ENCODE results near the gene SCARF2.

Gene SCARF2

GRCh38 chr22:20405291-20405930 lies 32.2 kb downstream of the SCARF2 start:
- H3K27me3 ChIP-seq (ENCODE audit: low read depth, low read length) = no peaks in the 10 kb centered on the region
- no peak overlapping the region for H3K4me3 ChIP-seq (ENCODE audit: low read length)
- H3K4me1 ChIP-seq (ENCODE audit: low read length) = no peaks in the 10 kb centered on the region
- peaks cover 3% of the 10 kb centered on the region for H3K36me3 ChIP-seq (replicated peaks; ENCODE audit: low read depth, low read length)
- no peak overlapping the region for H3K4me2 ChIP-seq (ENCODE audit: low read length)
- H3K27ac ChIP-seq (ENCODE audit: low read length) = no peak overlapping the region
- H3K9me3 ChIP-seq (ENCODE audit: insufficient read depth, low read length) = no peaks in the 10 kb centered on the region
- no peak overlapping the region for H3K9ac ChIP-seq (ENCODE audit: low read length)
- no peak for TF ChIP-seq EZH2phosphoT487 (IDR thresholded peaks at IDR 0.05; ENCODE audit: low read depth)
- TF ChIP-seq CTCF (IDR thresholded peaks at IDR 0.05; ENCODE audit: low read depth, low read length) = no peak
- no peak overlapping the region for H2AFZ ChIP-seq (ENCODE audit: low read depth, low read length)
- H3K79me2 ChIP-seq (ENCODE audit: low read length) = 0 out of 2 replicates have a peak, but pooled peaks cover 2% of the 10 kb centered on the region
- H4K20me1 ChIP-seq (ENCODE audit: insufficient read depth, low read length) = no peaks in the 10 kb centered on the region

- TF ChIP-seq EZH2phosphoT487 (IDR thresholded peaks at IDR 0.05; ENCODE audit: low read depth) (no peak), CTCF (IDR thresholded peaks at IDR 0.05; ENCODE audit: low read depth, low read length) (no peak)
- Histone ChIP-seq H3K4me2 (ENCODE audit: low read length) (no peak overlapping the region), H3K9ac (ENCODE audit: low read length) (no peak overlapping the region), H3K9me3 (ENCODE audit: insufficient read depth, low read length) (no peaks in the 10 kb centered on the region), H3K27ac (ENCODE audit: low read length) (no peak overlapping the region), H3K79me2 (ENCODE audit: low read length) (0 out of 2 replicates have a peak, but pooled peaks cover 2% of the 10 kb centered on the region), H3K4me3 (ENCODE audit: low read length) (no peak overlapping the region), H3K36me3 (replicated peaks; ENCODE audit: low read depth, low read length) (peaks cover 3% of the 10 kb centered on the region), H2AFZ (ENCODE audit: low read depth, low read length) (no peak overlapping the region), H3K27me3 (ENCODE audit: low read depth, low read length) (no peaks in the 10 kb centered on the region), H4K20me1 (ENCODE audit: insufficient read depth, low read length) (no peaks in the 10 kb centered on the region), H3K4me1 (ENCODE audit: low read length) (no peaks in the 10 kb centered on the region)
These were observed 32.7 kb downstream of the SCARF2 start for GRCh38 chr22:20404881-20405280.

- H4K20me1 ChIP-seq (ENCODE audit: insufficient read depth, low read length) = no peaks in the 10 kb centered on the region
- H3K9me3 ChIP-seq (ENCODE audit: insufficient read depth, low read length) = no peaks in the 10 kb centered on the region
- no peak overlapping the region for H3K4me3 ChIP-seq (ENCODE audit: low read length)
- H3K4me2 ChIP-seq (ENCODE audit: low read length) = no peak overlapping the region
- 0 out of 2 replicates have a peak, but pooled peaks cover 2% of the 10 kb centered on the region for H3K79me2 ChIP-seq (ENCODE audit: low read length)
- H3K9ac ChIP-seq (ENCODE audit: low read length) = no peak overlapping the region
- H3K27ac ChIP-seq (ENCODE audit: low read length) = no peak overlapping the region
- no peaks in the 10 kb centered on the region for H3K27me3 ChIP-seq (ENCODE audit: low read depth, low read length)
- H2AFZ ChIP-seq (ENCODE audit: low read depth, low read length) = no peak overlapping the region
- TF ChIP-seq CTCF (IDR thresholded peaks at IDR 0.05; ENCODE audit: low read depth, low read length) = no peak
- TF ChIP-seq EZH2phosphoT487 (IDR thresholded peaks at IDR 0.05; ENCODE audit: low read depth) = no peak
- no peaks in the 10 kb centered on the region for H3K4me1 ChIP-seq (ENCODE audit: low read length)
- peaks cover 3% of the 10 kb centered on the region for H3K36me3 ChIP-seq (replicated peaks; ENCODE audit: low read depth, low read length)
These were observed 33.9 kb downstream of the SCARF2 start for GRCh38 chr22:20403779-20404140.

- H3K9me3 ChIP-seq (ENCODE audit: insufficient read depth, low read length) = no peaks in the 10 kb centered on the region
- peaks cover 3% of the 10 kb centered on the region for H3K36me3 ChIP-seq (replicated peaks; ENCODE audit: low read depth, low read length)
- H3K4me1 ChIP-seq (ENCODE audit: low read length) = no peaks in the 10 kb centered on the region
- H2AFZ ChIP-seq (ENCODE audit: low read depth, low read length) = no peak overlapping the region
- H3K9ac ChIP-seq (ENCODE audit: low read length) = no peak overlapping the region
- H3K27ac ChIP-seq (ENCODE audit: low read length) = no peak overlapping the region
- no peaks in the 10 kb centered on the region for H4K20me1 ChIP-seq (ENCODE audit: insufficient read depth, low read length)
- H3K4me2 ChIP-seq (ENCODE audit: low read length) = no peak overlapping the region
- no peak for TF ChIP-seq CTCF (IDR thresholded peaks at IDR 0.05; ENCODE audit: low read depth, low read length)
- TF ChIP-seq EZH2phosphoT487 (IDR thresholded peaks at IDR 0.05; ENCODE audit: low read depth) = no peak
- no peak overlapping the region for H3K4me3 ChIP-seq (ENCODE audit: low read length)
- H3K79me2 ChIP-seq (ENCODE audit: low read length) = 0 out of 2 replicates have a peak, but pooled peaks cover 2% of the 10 kb centered on the region
- H3K27me3 ChIP-seq (ENCODE audit: low read depth, low read length) = no peaks in the 10 kb centered on the region
These were observed 34.5 kb downstream of the SCARF2 start for GRCh38 chr22:20402960-20403778.

All from OCI-LY3 (cell line).